Neural progenitor cell (in vitro differentiated cells): ENCODE results near the gene SPTBN5.

Experiments used
- CTCF ChIP-seq: fragments of 200-600 bp; sonication (generic); IDR thresholded peaks from 2 replicates; pipeline ENCODE4 v1.5.1; 2017; ENCODE audit warnings: antibody characterized with exemption, mild to moderate bottlenecking
- EZH2 ChIP-seq: fragments of 200-600 bp; sonication (generic); IDR thresholded peaks from 2 replicates; pipeline ENCODE4 v1.6.1; 2017; ENCODE audit warnings: antibody characterized with exemption, mild to moderate bottlenecking, moderate library complexity

- TF ChIP-seq EZH2 (no peak), CTCF (no peak)
Observed at GRCh38 chr15:41866872-41867579, 26.8 kb downstream of the SPTBN5 start.
